Liver (tissue), 9 donors: ENCODE results near the gene LEMD3. TPM values are rescaled to one million over a fixed set of nuclear protein-coding genes. Genes with fewer than 3 reads are reported as not detected.

Experiments
- DNase-seq: peaks from one replicate; pipeline ENCODE4 v3.0.0-alpha.2; 2017; ENCODE audit warnings: low spot score
- H3K27ac ChIP-seq, 2 donors: one replicate each; pipeline ENCODE4 v1.7.0; 2013; ENCODE audit warnings: inconsistent platforms in 2 of 2, low read length in 2 of 2, control low read depth in 1 of 2, low read depth in 1 of 2, mild to moderate bottlenecking in 1 of 2
- H3K27me3 ChIP-seq, 4 donors: one replicate each; pipeline versions ENCODE4 v1.6.1 to v1.7.0; 2013; ENCODE audit warnings: low read length in 3 of 4, inconsistent platforms in 1 of 4, mild to moderate bottlenecking in 1 of 4, moderate library complexity in 1 of 4; ENCODE audit not compliant: control insufficient read depth in 4 of 4, insufficient read depth in 4 of 4
- H3K36me3 ChIP-seq, 4 donors: one replicate each; pipeline versions ENCODE4 v1.6.1 to v1.7.0; 2013; ENCODE audit warnings: low read length in 3 of 4, mild to moderate bottlenecking in 3 of 4, low read depth in 1 of 4, moderate library complexity in 1 of 4; ENCODE audit not compliant: control insufficient read depth in 4 of 4, insufficient read depth in 3 of 4
- H3K4me1 ChIP-seq, 4 donors: one replicate each; pipeline versions ENCODE4 v1.6.1 to v1.7.0; 2013; ENCODE audit warnings: low read length in 3 of 4, mild to moderate bottlenecking in 3 of 4, moderate library complexity in 1 of 4; ENCODE audit not compliant: control insufficient read depth in 4 of 4, insufficient read depth in 4 of 4
- H3K4me3 ChIP-seq, 3 donors: one replicate each; pipeline versions ENCODE4 v1.6.1 to v1.7.0; 2013; ENCODE audit warnings: low read length in 3 of 3, control low read depth in 1 of 3, low read depth in 1 of 3, mild to moderate bottlenecking in 1 of 3
- H3K9ac ChIP-seq, 2 donors: one replicate each; pipeline ENCODE4 v1.7.0; 2013; ENCODE audit warnings: low read length in 2 of 2, mild to moderate bottlenecking in 2 of 2, moderate library complexity in 2 of 2, control low read depth in 1 of 2, low read depth in 1 of 2
- H3K9me3 ChIP-seq, 4 donors: one replicate each; pipeline versions ENCODE4 v1.6.1 to v1.7.0; 2013; ENCODE audit warnings: low read length in 3 of 4; ENCODE audit not compliant: control insufficient read depth in 4 of 4
- CTCF ChIP-seq: fragments of 150-350 bp; IDR thresholded peaks from 2 replicates; pipeline ENCODE4 v1.5.1; 2017; ENCODE audit warnings: improper control_type of control experiment, low read depth, low read length; ENCODE audit not compliant: missing input control
- EGR1 ChIP-seq, 2 donors: IDR thresholded peaks; 2 replicates each; pipeline ENCODE4 v1.6.1; 2016 to 2018; ENCODE audit warnings: antibody characterized with exemption in 2 of 2, low read depth in 2 of 2
- FOXA1 ChIP-seq: IDR thresholded peaks from 2 replicates; pipeline ENCODE4 v1.6.1; 2016; ENCODE audit warnings: antibody characterized with exemption
- FOXA2 ChIP-seq: IDR thresholded peaks from 2 replicates; pipeline ENCODE4 v1.6.1; 2016; ENCODE audit warnings: antibody characterized with exemption
- GABPA ChIP-seq, 2 donors: IDR thresholded peaks in 1 of 2; conservative IDR thresholded peaks in 1 of 2; 2 replicates each; pipeline ENCODE4 v1.6.1; 2016; ENCODE audit warnings: antibody characterized with exemption in 2 of 2, mild to moderate bottlenecking in 1 of 2, moderate library complexity in 1 of 2
- HNF4A ChIP-seq, 2 donors: conservative IDR thresholded peaks; 2 replicates each; pipeline ENCODE4 v1.6.1; 2016; ENCODE audit warnings: antibody characterized with exemption in 2 of 2, mild to moderate bottlenecking in 2 of 2
- HNF4G ChIP-seq: IDR thresholded peaks from 2 replicates; pipeline ENCODE4 v1.6.1; 2016; ENCODE audit warnings: antibody characterized with exemption
- JUND ChIP-seq, 2 donors: IDR thresholded peaks; 2 replicates each; pipeline ENCODE4 v1.6.1; 2016; ENCODE audit warnings: antibody characterized with exemption in 2 of 2
- NR2F2 ChIP-seq: IDR thresholded peaks from 2 replicates; pipeline ENCODE4 v1.6.1; 2016; ENCODE audit warnings: antibody characterized with exemption
- RAD21 ChIP-seq, 2 donors: IDR thresholded peaks; 2 replicates each; pipeline ENCODE4 v1.6.1; 2016; ENCODE audit warnings: antibody characterized with exemption in 2 of 2, mild to moderate bottlenecking in 2 of 2
- REST ChIP-seq: IDR thresholded peaks from 2 replicates; pipeline ENCODE4 v1.6.1; 2016; ENCODE audit warnings: antibody characterized with exemption, mild to moderate bottlenecking
- RXRA ChIP-seq, 2 donors: IDR thresholded peaks; 2 replicates each; pipeline ENCODE4 v1.6.1; 2017 to 2018; ENCODE audit warnings: antibody characterized with exemption in 2 of 2, mild to moderate bottlenecking in 1 of 2
- SP1 ChIP-seq: IDR thresholded peaks from 2 replicates; pipeline ENCODE4 v1.6.1; 2018; ENCODE audit warnings: antibody characterized with exemption, mild to moderate bottlenecking
- TAF1 ChIP-seq: conservative IDR thresholded peaks from 2 replicates; pipeline ENCODE4 v1.6.1; 2016; ENCODE audit warnings: antibody characterized with exemption, mild to moderate bottlenecking
- YY1 ChIP-seq: IDR thresholded peaks from 2 replicates; pipeline ENCODE4 v1.6.1; 2016; ENCODE audit warnings: antibody characterized with exemption, mild to moderate bottlenecking
- ZBTB33 ChIP-seq: IDR thresholded peaks from 2 replicates; pipeline ENCODE4 v1.6.1; 2016; ENCODE audit warnings: antibody characterized with exemption
- WGBS: extraction: QIAGEN DNeasy Blood & Tissue Kit; methylation state at CpG from one replicate; pipeline ENCODE4 v1.1.7; 2013; 5-methylcytosine and 5-hydroxymethylcytosine counted together
- polyA plus RNA-seq, 2 donors: library from polyadenylated mRNA; stranded (reverse) in 1 of 2; unstranded in 1 of 2; fragments of 200-250 nt in 1 of 2; fragments of >200 nt in 1 of 2; fragmentation: Nextera tagmentation in 1 of 2; extraction: Ambion mirVana in 1 of 2; gene quantifications; one replicate each; pipeline versions ENCODE4 v1.2.1 to v1.2.3, GENCODE V29; 2013 to 2015
- total RNA-seq, 2 donors: library from RNA; depleted of rRNA; stranded (reverse); fragments of >200 nt; gene quantifications; one replicate each; pipeline ENCODE4 v1.2.3, GENCODE V29; 2014
- TF ChIP-seq, protein P1 (sequence below): IDR thresholded peaks from 2 replicates; pipeline ENCODE4 v1.6.1; 2016; ENCODE audit warnings: antibody characterized with exemption
- TF ChIP-seq, protein P2 (sequence below): IDR thresholded peaks from 2 replicates; pipeline ENCODE4 v1.6.1; 2016; ENCODE audit warnings: antibody characterized with exemption
- donor health status: healthy.
- donor health status: healthy.
- donor health status: healthy.
- donor health status: healthy.
- donor health status: healthy.

The LEMD3 gene
- total and polyA plus RNA-seq, 4 donors: 3.5 to 19.5 (median 11.3) TPM

GRCh38 chr12:65157091-65157490 is 12.3 kb upstream of the LEMD3 start:
- no peak overlapping the region for H3K4me3 ChIP-seq
- no peaks in the 10 kb centered on the region for H3K36me3 ChIP-seq
- no peaks in the 10 kb centered on the region for H3K27me3 ChIP-seq
- no peaks in the 10 kb centered on the region for H3K9me3 ChIP-seq
- TF ChIP-seq, protein P1, sequence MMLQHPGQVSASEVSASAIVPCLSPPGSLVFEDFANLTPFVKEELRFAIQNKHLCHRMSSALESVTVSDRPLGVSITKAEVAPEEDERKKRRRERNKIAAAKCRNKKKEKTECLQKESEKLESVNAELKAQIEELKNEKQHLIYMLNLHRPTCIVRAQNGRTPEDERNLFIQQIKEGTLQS: no peak
- TF ChIP-seq NR2F2 (no peak), EGR1 (IDR thresholded peaks at IDR 0.05; ENCODE audit: low read depth in 2 of 2) (no peak), FOXA2 (no peak)
- no peaks in the 10 kb centered on the region for H3K4me1 ChIP-seq
- WGBS: 84% methylated on average over 4 of the region's 4 CpGs
- no peak overlapping the region for H3K27ac ChIP-seq
- H3K9ac ChIP-seq: no peak overlapping the region
- no peak for DNase-seq

GRCh38 chr12:65162609-65163008 is 6.8 kb upstream of the LEMD3 start:
- H3K36me3 ChIP-seq: no peaks in the 10 kb centered on the region
- no peak overlapping the region for H3K27ac ChIP-seq
- no peak for TF ChIP-seq HNF4A (conservative IDR thresholded peaks at IDR 0.05)
- no peak for TF ChIP-seq FOXA1
- no peak for TF ChIP-seq FOXA2
- TF ChIP-seq JUND (IDR thresholded peaks at IDR 0.05): no peak
- no peak for TF ChIP-seq EGR1 (IDR thresholded peaks at IDR 0.05; ENCODE audit: low read depth in 2 of 2)
- no peak for TF ChIP-seq NR2F2
- TF ChIP-seq, protein P1: no peak
- TF ChIP-seq SP1: no peak
- TF ChIP-seq, protein P2, sequence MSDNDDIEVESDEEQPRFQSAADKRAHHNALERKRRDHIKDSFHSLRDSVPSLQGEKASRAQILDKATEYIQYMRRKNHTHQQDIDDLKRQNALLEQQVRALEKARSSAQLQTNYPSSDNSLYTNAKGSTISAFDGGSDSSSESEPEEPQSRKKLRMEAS: no peak
- TF ChIP-seq YY1: no peak
- no peak for TF ChIP-seq RXRA (IDR thresholded peaks at IDR 0.05)
- TF ChIP-seq GABPA (IDR thresholded peaks at IDR 0.05 in 1 of 2, conservative IDR thresholded peaks at IDR 0.05 in 1 of 2): no peak
- TF ChIP-seq REST: no peak
- no peak for TF ChIP-seq RAD21 (IDR thresholded peaks at IDR 0.05)
- no peak for TF ChIP-seq HNF4G
- TF ChIP-seq ZBTB33: no peak
- TF ChIP-seq TAF1: no peak
- no peak for TF ChIP-seq CTCF
- no peak for DNase-seq
- no peak overlapping the region for H3K4me3 ChIP-seq
- H3K27me3 ChIP-seq: no peaks in the 10 kb centered on the region
- H3K4me1 ChIP-seq: no peaks in the 10 kb centered on the region
- WGBS: 95% methylated on average over 1 of the region's 1 CpG
- H3K9me3 ChIP-seq: no peaks in the 10 kb centered on the region
- no peak overlapping the region for H3K9ac ChIP-seq
